H1 (cell line): Measurements from ENCODE around the gene CREG2. TPM values are rescaled to one million over a fixed set of nuclear protein-coding genes. Genes with fewer than 3 reads are reported as not detected.

Experiments used
- HDAC2 ChIP-seq, 2 experiments: fragments of 300-600 bp in 1 of 2; sonication (generic) in 1 of 2; IDR thresholded peaks; 2 replicates each; pipeline ENCODE4 v1.6.1; 2011 to 2012; ENCODE audit warnings: low read depth in 2 of 2, low read length in 2 of 2, mild to moderate bottlenecking in 2 of 2, moderate library complexity in 2 of 2, borderline replicate concordance in 1 of 2, inconsistent platforms in 1 of 2
- POU5F1 ChIP-seq: IDR thresholded peaks from 2 replicates; pipeline ENCODE4 v1.6.1; 2011; ENCODE audit warnings: low read depth, mild to moderate bottlenecking, low read length, moderate library complexity
- SIN3A ChIP-seq, 2 experiments: IDR thresholded peaks in 1 of 2; conservative IDR thresholded peaks in 1 of 2; 2 replicates each; pipeline ENCODE4 v1.6.1; 2011 to 2012; ENCODE audit warnings: low read length in 2 of 2, improper control_type of control experiment in 1 of 2, low read depth in 1 of 2, mild to moderate bottlenecking in 1 of 2
- SP2 ChIP-seq: IDR thresholded peaks from 2 replicates; pipeline ENCODE4 v1.6.1; 2012; ENCODE audit warnings: mild to moderate bottlenecking, low read length, inconsistent platforms
- TCF12 ChIP-seq: IDR thresholded peaks from 2 replicates; pipeline ENCODE4 v1.6.1; 2011; ENCODE audit warnings: low read depth, mild to moderate bottlenecking, low read length
- polyA plus RNA-seq, 7 experiments: library from polyadenylated mRNA; depleted of rRNA in 3 of 7; stranded (reverse) in 5 of 7; unstranded in 2 of 7; fragments of >200 nt in 5 of 7; fragments of 200-250 nt in 2 of 7; gene quantifications; 1 replicate in 5 of 7; 2 replicates in 1 of 7; 4 replicates in 1 of 7; pipeline versions ENCODE4 v1.2.1 to v1.2.3, GENCODE V29; 2011 to 2013; ENCODE audit warnings: missing spikeins in 2 of 7, mixed read lengths in 2 of 7
- total RNA-seq: library from RNA; stranded (reverse); fragmentation: NEBNext Ultra II Directional; extraction: Animal tissue kit (Norgen Biotek cat#: 25700); gene quantifications from 2 replicates; pipeline ENCODE4 v1.2.1, GENCODE V29; 2021
- TF ChIP-seq, protein P1 (sequence below): fragments of 300-600 bp; sonication (generic); IDR thresholded peaks from 2 replicates; pipeline ENCODE4 v1.7.1; 2012; ENCODE audit warnings: low read length, moderate library complexity, mild to moderate bottlenecking, inconsistent platforms; ENCODE audit not compliant: insufficient replicate concordance

CREG2 gene
- total and polyA plus RNA-seq, 2 of the 8 experiments (the other 6 are each of a cell fraction or from before 2014, with no cell fraction given): 2.0 to 2.2 TPM

DNA sequence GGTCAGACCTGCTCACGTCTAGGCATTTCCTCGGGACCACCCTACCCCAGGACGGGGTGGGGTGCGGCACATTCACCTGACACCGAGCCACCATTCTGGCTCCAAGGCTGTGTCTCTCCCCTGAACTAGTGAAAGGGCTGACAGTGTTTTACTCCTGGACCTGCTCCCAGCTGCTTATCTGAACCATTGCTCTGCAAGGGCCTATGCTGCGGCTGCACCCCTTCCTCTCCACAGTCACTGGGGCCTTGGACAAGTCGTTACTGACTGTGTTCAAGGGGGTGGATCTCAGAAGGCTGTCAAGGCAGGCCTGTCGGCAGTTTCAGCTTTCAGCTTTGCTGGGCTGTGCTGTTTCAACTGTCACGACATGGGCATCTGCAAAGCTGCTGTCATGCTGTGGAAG lies 11.7 kb downstream of the CREG2 start (continued):
- TF ChIP-seq, protein P1, sequence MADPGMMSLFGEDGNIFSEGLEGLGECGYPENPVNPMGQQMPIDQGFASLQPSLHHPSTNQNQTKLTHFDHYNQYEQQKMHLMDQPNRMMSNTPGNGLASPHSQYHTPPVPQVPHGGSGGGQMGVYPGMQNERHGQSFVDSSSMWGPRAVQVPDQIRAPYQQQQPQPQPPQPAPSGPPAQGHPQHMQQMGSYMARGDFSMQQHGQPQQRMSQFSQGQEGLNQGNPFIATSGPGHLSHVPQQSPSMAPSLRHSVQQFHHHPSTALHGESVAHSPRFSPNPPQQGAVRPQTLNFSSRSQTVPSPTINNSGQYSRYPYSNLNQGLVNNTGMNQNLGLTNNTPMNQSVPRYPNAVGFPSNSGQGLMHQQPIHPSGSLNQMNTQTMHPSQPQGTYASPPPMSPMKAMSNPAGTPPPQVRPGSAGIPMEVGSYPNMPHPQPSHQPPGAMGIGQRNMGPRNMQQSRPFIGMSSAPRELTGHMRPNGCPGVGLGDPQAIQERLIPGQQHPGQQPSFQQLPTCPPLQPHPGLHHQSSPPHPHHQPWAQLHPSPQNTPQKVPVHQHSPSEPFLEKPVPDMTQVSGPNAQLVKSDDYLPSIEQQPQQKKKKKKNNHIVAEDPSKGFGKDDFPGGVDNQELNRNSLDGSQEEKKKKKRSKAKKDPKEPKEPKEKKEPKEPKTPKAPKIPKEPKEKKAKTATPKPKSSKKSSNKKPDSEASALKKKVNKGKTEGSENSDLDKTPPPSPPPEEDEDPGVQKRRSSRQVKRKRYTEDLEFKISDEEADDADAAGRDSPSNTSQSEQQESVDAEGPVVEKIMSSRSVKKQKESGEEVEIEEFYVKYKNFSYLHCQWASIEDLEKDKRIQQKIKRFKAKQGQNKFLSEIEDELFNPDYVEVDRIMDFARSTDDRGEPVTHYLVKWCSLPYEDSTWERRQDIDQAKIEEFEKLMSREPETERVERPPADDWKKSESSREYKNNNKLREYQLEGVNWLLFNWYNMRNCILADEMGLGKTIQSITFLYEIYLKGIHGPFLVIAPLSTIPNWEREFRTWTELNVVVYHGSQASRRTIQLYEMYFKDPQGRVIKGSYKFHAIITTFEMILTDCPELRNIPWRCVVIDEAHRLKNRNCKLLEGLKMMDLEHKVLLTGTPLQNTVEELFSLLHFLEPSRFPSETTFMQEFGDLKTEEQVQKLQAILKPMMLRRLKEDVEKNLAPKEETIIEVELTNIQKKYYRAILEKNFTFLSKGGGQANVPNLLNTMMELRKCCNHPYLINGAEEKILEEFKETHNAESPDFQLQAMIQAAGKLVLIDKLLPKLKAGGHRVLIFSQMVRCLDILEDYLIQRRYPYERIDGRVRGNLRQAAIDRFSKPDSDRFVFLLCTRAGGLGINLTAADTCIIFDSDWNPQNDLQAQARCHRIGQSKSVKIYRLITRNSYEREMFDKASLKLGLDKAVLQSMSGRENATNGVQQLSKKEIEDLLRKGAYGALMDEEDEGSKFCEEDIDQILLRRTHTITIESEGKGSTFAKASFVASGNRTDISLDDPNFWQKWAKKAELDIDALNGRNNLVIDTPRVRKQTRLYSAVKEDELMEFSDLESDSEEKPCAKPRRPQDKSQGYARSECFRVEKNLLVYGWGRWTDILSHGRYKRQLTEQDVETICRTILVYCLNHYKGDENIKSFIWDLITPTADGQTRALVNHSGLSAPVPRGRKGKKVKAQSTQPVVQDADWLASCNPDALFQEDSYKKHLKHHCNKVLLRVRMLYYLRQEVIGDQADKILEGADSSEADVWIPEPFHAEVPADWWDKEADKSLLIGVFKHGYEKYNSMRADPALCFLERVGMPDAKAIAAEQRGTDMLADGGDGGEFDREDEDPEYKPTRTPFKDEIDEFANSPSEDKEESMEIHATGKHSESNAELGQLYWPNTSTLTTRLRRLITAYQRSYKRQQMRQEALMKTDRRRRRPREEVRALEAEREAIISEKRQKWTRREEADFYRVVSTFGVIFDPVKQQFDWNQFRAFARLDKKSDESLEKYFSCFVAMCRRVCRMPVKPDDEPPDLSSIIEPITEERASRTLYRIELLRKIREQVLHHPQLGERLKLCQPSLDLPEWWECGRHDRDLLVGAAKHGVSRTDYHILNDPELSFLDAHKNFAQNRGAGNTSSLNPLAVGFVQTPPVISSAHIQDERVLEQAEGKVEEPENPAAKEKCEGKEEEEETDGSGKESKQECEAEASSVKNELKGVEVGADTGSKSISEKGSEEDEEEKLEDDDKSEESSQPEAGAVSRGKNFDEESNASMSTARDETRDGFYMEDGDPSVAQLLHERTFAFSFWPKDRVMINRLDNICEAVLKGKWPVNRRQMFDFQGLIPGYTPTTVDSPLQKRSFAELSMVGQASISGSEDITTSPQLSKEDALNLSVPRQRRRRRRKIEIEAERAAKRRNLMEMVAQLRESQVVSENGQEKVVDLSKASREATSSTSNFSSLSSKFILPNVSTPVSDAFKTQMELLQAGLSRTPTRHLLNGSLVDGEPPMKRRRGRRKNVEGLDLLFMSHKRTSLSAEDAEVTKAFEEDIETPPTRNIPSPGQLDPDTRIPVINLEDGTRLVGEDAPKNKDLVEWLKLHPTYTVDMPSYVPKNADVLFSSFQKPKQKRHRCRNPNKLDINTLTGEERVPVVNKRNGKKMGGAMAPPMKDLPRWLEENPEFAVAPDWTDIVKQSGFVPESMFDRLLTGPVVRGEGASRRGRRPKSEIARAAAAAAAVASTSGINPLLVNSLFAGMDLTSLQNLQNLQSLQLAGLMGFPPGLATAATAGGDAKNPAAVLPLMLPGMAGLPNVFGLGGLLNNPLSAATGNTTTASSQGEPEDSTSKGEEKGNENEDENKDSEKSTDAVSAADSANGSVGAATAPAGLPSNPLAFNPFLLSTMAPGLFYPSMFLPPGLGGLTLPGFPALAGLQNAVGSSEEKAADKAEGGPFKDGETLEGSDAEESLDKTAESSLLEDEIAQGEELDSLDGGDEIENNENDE: no peak
- TF ChIP-seq SP2 (no peak), TCF12 (no peak), SIN3A (conservative IDR thresholded peaks at IDR 0.05 in 1 of 2, IDR thresholded peaks at IDR 0.05 in 1 of 2; ENCODE audit: low read depth in 1 of 2, low read length in 2 of 2) (no peak), HDAC2 (IDR thresholded peaks at IDR 0.05; ENCODE audit: borderline replicate concordance in 1 of 2, low read depth in 2 of 2, low read length in 2 of 2) (no peak), POU5F1 (no peak)
